ENCODE data around the gene DACH1. TPM values are rescaled to one million over a fixed set of nuclear protein-coding genes. Genes with fewer than 3 reads are reported as not detected.

Gene DACH1
- total RNA-seq, 1 donor from 2014 or later: 110 TPM

DNA sequence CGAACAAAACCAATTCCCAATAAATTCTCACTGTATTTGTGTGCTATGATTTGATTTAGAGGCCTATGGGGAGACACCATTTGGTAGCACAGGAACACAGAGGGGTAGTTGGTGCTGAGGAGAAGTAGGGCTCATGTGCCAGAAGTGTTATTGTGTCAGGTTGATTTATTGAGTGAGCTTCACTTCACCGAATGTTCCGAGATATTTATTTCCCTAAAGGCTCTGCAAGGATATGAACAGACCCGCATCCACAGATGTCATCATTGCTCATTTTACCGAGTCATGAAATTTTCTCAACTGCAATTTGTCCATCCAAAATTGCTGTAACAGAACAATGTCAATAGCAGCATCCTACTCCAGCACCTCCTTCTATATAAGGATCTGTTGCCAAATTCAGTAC is 69.5 kb downstream of the DACH1 start:
- H3K27ac Mint-ChIP-seq (ENCODE audit: unreplicated experiment): peak overlapping the region; percentile 84
- H3K4me1 Mint-ChIP-seq (ENCODE audit: low read depth, unreplicated experiment): peaks cover 61% of the 10 kb centered on the region
- peaks cover 2% of the 10 kb centered on the region for H3K27me3 Mint-ChIP-seq (ENCODE audit: unreplicated experiment)
- peak overlapping the region; percentile 58 for H3K4me3 Mint-ChIP-seq (ENCODE audit: unreplicated experiment)
- DNase-seq: no peak
- H3K36me3 Mint-ChIP-seq (ENCODE audit: unreplicated experiment): no peaks in the 10 kb centered on the region
- H3K9me3 Mint-ChIP-seq (ENCODE audit: unreplicated experiment): peaks cover 13% of the 10 kb centered on the region
- TF ChIP-seq, protein P1, sequence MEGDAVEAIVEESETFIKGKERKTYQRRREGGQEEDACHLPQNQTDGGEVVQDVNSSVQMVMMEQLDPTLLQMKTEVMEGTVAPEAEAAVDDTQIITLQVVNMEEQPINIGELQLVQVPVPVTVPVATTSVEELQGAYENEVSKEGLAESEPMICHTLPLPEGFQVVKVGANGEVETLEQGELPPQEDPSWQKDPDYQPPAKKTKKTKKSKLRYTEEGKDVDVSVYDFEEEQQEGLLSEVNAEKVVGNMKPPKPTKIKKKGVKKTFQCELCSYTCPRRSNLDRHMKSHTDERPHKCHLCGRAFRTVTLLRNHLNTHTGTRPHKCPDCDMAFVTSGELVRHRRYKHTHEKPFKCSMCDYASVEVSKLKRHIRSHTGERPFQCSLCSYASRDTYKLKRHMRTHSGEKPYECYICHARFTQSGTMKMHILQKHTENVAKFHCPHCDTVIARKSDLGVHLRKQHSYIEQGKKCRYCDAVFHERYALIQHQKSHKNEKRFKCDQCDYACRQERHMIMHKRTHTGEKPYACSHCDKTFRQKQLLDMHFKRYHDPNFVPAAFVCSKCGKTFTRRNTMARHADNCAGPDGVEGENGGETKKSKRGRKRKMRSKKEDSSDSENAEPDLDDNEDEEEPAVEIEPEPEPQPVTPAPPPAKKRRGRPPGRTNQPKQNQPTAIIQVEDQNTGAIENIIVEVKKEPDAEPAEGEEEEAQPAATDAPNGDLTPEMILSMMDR (IDR thresholded peaks at IDR 0.05; ENCODE audit: partially characterized antibody, unreplicated experiment): no peak

DNA sequence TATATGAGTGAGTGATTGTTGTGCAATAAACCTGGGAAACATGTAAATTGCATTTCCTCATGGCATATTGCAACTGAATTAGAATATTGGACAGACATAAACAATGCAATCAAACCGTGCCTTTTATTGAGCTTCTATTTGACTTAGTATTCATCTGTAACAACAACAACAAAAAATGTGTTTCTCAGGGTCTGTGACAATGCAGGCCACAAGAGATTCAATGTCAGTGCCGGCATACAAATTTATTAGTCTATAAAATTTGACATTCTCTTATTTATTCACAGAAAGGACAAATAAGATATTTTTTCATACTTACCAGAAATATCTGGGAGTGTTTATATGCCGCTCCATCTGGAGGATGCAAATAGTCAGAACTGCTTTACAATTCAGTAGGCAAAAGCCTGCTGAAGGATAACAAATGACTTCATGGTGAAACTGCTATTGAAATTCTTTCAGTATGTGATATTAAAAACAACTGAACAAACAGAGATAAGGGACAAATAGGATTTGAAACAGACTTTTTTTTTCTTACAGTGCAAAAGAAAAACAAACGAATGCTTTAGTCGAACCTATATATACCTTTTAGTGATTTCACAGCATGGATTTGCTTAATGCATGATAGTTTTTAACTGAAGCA is 77.2 kb downstream of the DACH1 start:
- Mint-ChIP-seq H3K4me3 (ENCODE audit: unreplicated experiment) (peak overlapping the region; percentile 10), H3K4me1 (ENCODE audit: low read depth, unreplicated experiment) (peaks cover 38% of the 10 kb centered on the region), H3K27me3 (ENCODE audit: unreplicated experiment) (peaks cover 3% of the 10 kb centered on the region), H3K27ac (ENCODE audit: unreplicated experiment) (no peak overlapping the region), H3K36me3 (ENCODE audit: unreplicated experiment) (no peaks in the 10 kb centered on the region), H3K9me3 (ENCODE audit: unreplicated experiment) (peaks cover 3% of the 10 kb centered on the region)
- TF ChIP-seq, protein P1 (IDR thresholded peaks at IDR 0.05; ENCODE audit: partially characterized antibody, unreplicated experiment): no peak
- DNase-seq: no peak

DNA sequence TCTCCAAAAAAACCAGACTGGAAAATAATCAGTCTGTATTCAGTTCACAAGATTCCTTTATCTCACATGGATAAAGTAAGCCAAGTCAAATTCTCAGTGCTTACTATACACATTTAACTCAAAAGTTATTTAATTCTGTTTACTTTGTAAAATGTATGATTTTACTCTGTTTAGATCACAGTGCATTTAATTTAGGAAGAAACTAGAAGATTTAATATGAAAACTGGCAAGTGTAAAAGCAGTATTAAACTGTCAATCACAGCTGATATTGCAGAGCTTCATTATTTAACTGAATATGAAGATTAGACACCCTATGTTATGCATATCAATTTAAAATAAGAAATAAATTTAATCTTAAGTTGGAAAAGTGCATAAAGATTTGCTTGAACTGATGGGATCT is 78.0 kb downstream of the DACH1 start:
- Mint-ChIP-seq H3K4me3 (ENCODE audit: unreplicated experiment) (no peak overlapping the region), H3K9me3 (ENCODE audit: unreplicated experiment) (peaks cover 2% of the 10 kb centered on the region), H3K27me3 (ENCODE audit: unreplicated experiment) (peaks cover 3% of the 10 kb centered on the region), H3K4me1 (ENCODE audit: low read depth, unreplicated experiment) (peaks cover 38% of the 10 kb centered on the region), H3K36me3 (ENCODE audit: unreplicated experiment) (no peaks in the 10 kb centered on the region), H3K27ac (ENCODE audit: unreplicated experiment) (no peak overlapping the region)
- TF ChIP-seq, protein P1 (IDR thresholded peaks at IDR 0.05; ENCODE audit: partially characterized antibody, unreplicated experiment): no peak
- DNase-seq: no peak

DNA sequence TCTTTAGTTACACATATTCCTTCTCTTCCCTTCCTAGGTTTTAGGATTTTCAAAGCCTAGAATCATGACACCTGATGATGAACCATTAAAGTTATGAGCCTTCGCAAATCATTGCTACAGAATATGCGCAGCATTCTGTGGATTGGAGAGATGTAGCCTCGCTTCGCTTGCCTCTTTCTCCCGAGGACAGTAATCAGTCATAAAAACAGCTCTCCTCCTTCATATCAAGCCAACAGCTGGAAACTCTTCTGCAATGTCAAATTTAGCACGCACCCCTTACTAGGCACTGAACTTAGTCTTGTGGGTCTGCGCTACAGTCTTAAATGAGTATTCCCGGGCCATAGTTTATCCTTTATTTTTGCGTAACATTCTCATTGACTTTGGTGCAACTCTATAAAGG is 79.6 kb downstream of the DACH1 start:
- H3K27ac Mint-ChIP-seq (ENCODE audit: unreplicated experiment): peak overlapping the region; percentile 28
- peaks cover 3% of the 10 kb centered on the region for H3K27me3 Mint-ChIP-seq (ENCODE audit: unreplicated experiment)
- no peaks in the 10 kb centered on the region for H3K36me3 Mint-ChIP-seq (ENCODE audit: unreplicated experiment)
- H3K4me3 Mint-ChIP-seq (ENCODE audit: unreplicated experiment): no peak overlapping the region
- TF ChIP-seq, protein P1 (IDR thresholded peaks at IDR 0.05; ENCODE audit: partially characterized antibody, unreplicated experiment): no peak
- no peak for DNase-seq
- peaks cover 2% of the 10 kb centered on the region for H3K9me3 Mint-ChIP-seq (ENCODE audit: unreplicated experiment)
- H3K4me1 Mint-ChIP-seq (ENCODE audit: low read depth, unreplicated experiment): peaks cover 46% of the 10 kb centered on the region

DNA sequence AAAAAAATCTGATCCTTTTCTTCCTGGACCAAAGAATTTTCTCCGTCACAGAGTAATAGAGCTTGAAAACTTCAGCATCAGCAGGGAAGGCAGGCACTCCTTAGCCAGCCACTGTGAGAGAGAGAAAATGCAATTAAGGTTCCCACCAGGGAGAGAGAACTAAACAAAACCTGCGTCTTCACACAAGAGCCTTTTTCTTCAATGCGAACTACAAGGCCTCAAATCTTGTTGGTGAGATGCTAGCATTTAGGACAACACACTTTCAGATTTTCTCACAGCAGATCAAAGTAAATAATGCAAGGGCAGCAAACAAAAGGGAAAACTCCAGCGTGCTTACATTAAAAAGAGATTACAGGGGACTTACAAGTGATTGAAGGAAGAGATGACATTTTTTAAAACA is 80.1 kb downstream of the DACH1 start:
- no peaks in the 10 kb centered on the region for H3K36me3 Mint-ChIP-seq (ENCODE audit: unreplicated experiment)
- H3K4me1 Mint-ChIP-seq (ENCODE audit: low read depth, unreplicated experiment): peaks cover 46% of the 10 kb centered on the region
- no peak for DNase-seq
- H3K27ac Mint-ChIP-seq (ENCODE audit: unreplicated experiment): peak overlapping the region; percentile 80
- H3K4me3 Mint-ChIP-seq (ENCODE audit: unreplicated experiment): peak overlapping the region; percentile 30
- TF ChIP-seq, protein P1 (IDR thresholded peaks at IDR 0.05; ENCODE audit: partially characterized antibody, unreplicated experiment): no peak
- H3K9me3 Mint-ChIP-seq (ENCODE audit: unreplicated experiment): peaks cover 2% of the 10 kb centered on the region
- H3K27me3 Mint-ChIP-seq (ENCODE audit: unreplicated experiment): peaks cover 3% of the 10 kb centered on the region
